HL-60 (cell line): ENCODE results near the gene AHDC1.
"Not testable (repeated sequence)": the region's sequence is repeated elsewhere in the genome, so short reads cannot be mapped to it uniquely, and the experiment has no call there.

Experiments used
- DNase-seq, 2 experiments: peaks; one replicate each; pipeline ENCODE4 v3.0.0-alpha.2; 2010 to 2020; ENCODE audit warnings: low read depth in 1 of 2, low spot score in 1 of 2
- H3K27ac ChIP-seq: fragments of 250-450 bp; sonication (Bioruptor Pico); replicated peaks from 2 replicates; pipeline ENCODE4 v1.5.1; 2020; ENCODE audit warnings: mild to moderate bottlenecking, moderate library complexity
- H3K27me3 ChIP-seq: fragments of 250-450 bp; sonication (Bioruptor Pico); 2 replicates; pipeline ENCODE4 v1.5.1; 2021; ENCODE audit warnings: mild to moderate bottlenecking, moderate library complexity; ENCODE audit not compliant: insufficient read depth, poor library complexity, severe bottlenecking
- H3K4me3 ChIP-seq: replicated peaks from 2 replicates; pipeline ENCODE4 v1.5.1; 2011; ENCODE audit warnings: mild to moderate bottlenecking, control low read depth, low read length; ENCODE audit not compliant: insufficient read depth
- CTCF ChIP-seq: IDR thresholded peaks from one replicate; pipeline ENCODE4 v1.5.1; 2011; ENCODE audit warnings: low read length, control low read depth, inconsistent platforms; ENCODE audit not compliant: insufficient read depth
- GABPA ChIP-seq: IDR thresholded peaks from 2 replicates; pipeline ENCODE4 v1.6.1; 2012; ENCODE audit warnings: low read depth
- POLR2AphosphoS5 ChIP-seq: IDR thresholded peaks from 2 replicates; pipeline ENCODE4 v1.6.1; 2012; ENCODE audit warnings: low read depth
- REST ChIP-seq: IDR thresholded peaks from 2 replicates; pipeline ENCODE4 v1.6.1; 2012; ENCODE audit warnings: low read depth; ENCODE audit not compliant: insufficient replicate concordance
- SPI1 ChIP-seq: IDR thresholded peaks from 2 replicates; pipeline ENCODE4 v1.6.1; 2012; ENCODE audit warnings: low read depth, mild to moderate bottlenecking, borderline replicate concordance

Gene AHDC1

GRCh38 chr1:27503033-27503432, 100.9 kb downstream of the AHDC1 start:
- no peak overlapping the region for H3K27ac ChIP-seq
- no peaks in the 10 kb centered on the region for H3K27me3 ChIP-seq
- no peak for DNase-seq
- no peak overlapping the region for H3K4me3 ChIP-seq
- TF ChIP-seq POLR2AphosphoS5 = no peak
- TF ChIP-seq GABPA = no peak
- no peak for TF ChIP-seq SPI1
- TF ChIP-seq CTCF = no peak
- TF ChIP-seq REST = no peak

GRCh38 chr1:27501159-27501558, 102.8 kb downstream of the AHDC1 start:
- H3K27me3 ChIP-seq, DNase-seq, H3K27ac ChIP-seq, H3K4me3 ChIP-seq: not testable (repeated sequence)

GRCh38 chr1:27499142-27499541, 104.8 kb downstream of the AHDC1 start:
- H3K4me3 ChIP-seq = no peak overlapping the region
- H3K27me3 ChIP-seq = no peaks in the 10 kb centered on the region
- H3K27ac ChIP-seq = no peak overlapping the region
- DNase-seq = no peak
- TF ChIP-seq CTCF = no peak
- no peak for TF ChIP-seq REST
- TF ChIP-seq POLR2AphosphoS5 = no peak
- TF ChIP-seq SPI1 = peak; percentile 7; the same call in 1 of the 2 replicates

GRCh38 chr1:27496604-27497155, 107.3 kb downstream of the AHDC1 start:
- H3K27ac ChIP-seq = no peak overlapping the region
- no peaks in the 10 kb centered on the region for H3K27me3 ChIP-seq
- TF ChIP-seq CTCF (no peak), POLR2AphosphoS5 (no peak), GABPA (no peak), SPI1 (no peak), REST (no peak)
- H3K4me3 ChIP-seq = no peak overlapping the region
- DNase-seq = no peak
